Measurements from ENCODE around the gene DHX58. TPM values are rescaled to one million over a fixed set of nuclear protein-coding genes. Genes with fewer than 3 reads are reported as not detected.
"Not testable (repeated sequence)": the region's sequence is repeated elsewhere in the genome, so short reads cannot be mapped to it uniquely, and the experiment has no call there.

The DHX58 gene
- polyA plus RNA-seq (2013, experiment 1 of 4), result 0.57 TPM
- polyA plus RNA-seq (2013, experiment 2 of 4), result 0.41 TPM
- polyA plus RNA-seq (2013, experiment 3 of 4), result 0.91 TPM
- polyA plus RNA-seq (2013, experiment 4 of 4), result 0.65 TPM

GRCh38 chr17:42112552-42113176 lies at the start of gene DHX58:
Gene DHX58 (minus strand): TSS chr17:42112714. CDS start chr17:42111892, 822 bp downstream.
- H3K27me3 ChIP-seq (ENCODE audit: control insufficient read depth, insufficient read depth, low read length, poor library complexity, severe bottlenecking), result no peaks in the 10 kb centered on the region
- no peak within 1 kb of the TSS for H3K27ac ChIP-seq (ENCODE audit: insufficient read depth, low read depth, low read length, poor library complexity, severe bottlenecking)
- no peaks in the 10 kb centered on the region for H3K36me3 ChIP-seq (ENCODE audit: control insufficient read depth, insufficient read depth, low read length)
- no peak within 1 kb of the TSS for H3K4me3 ChIP-seq (ENCODE audit: insufficient read depth, low read depth, low read length)
- WGBS, 2 experiments, result 74 to 79% methylated on average over 10 of the region's 10 CpGs
- no peaks in the 10 kb centered on the region for H3K9me3 ChIP-seq (ENCODE audit: control insufficient read depth, low read length)
- no peaks in the 10 kb centered on the region for H3K4me1 ChIP-seq (ENCODE audit: control insufficient read depth, insufficient read depth, low read length)

- 92 to 97% methylated on average over 6 to 7 of the region's 7 CpGs for WGBS, 2 experiments
- peaks cover 5% of the 10 kb centered on the region for H3K4me1 ChIP-seq (ENCODE audit: control insufficient read depth, insufficient read depth, low read length)
- H3K27me3 ChIP-seq (ENCODE audit: control insufficient read depth, insufficient read depth, low read length, poor library complexity, severe bottlenecking), result no peaks in the 10 kb centered on the region
- H3K36me3 ChIP-seq (ENCODE audit: control insufficient read depth, insufficient read depth, low read length), result no peaks in the 10 kb centered on the region
- H3K4me3 ChIP-seq (ENCODE audit: insufficient read depth, low read depth, low read length), result no peak overlapping the region
- H3K9me3 ChIP-seq (ENCODE audit: control insufficient read depth, low read length), result no peaks in the 10 kb centered on the region
- no peak overlapping the region for H3K27ac ChIP-seq (ENCODE audit: insufficient read depth, low read depth, low read length, poor library complexity, severe bottlenecking)
These were observed 48.0 kb upstream of the DHX58 start for GRCh38 chr17:42160531-42160910.

- Histone ChIP-seq H3K4me1 (ENCODE audit: control insufficient read depth, insufficient read depth, low read length) (peaks cover 5% of the 10 kb centered on the region), H3K9me3 (ENCODE audit: control insufficient read depth, low read length) (no peaks in the 10 kb centered on the region), H3K4me3 (ENCODE audit: insufficient read depth, low read depth, low read length) (no peak overlapping the region), H3K27ac (ENCODE audit: insufficient read depth, low read depth, low read length, poor library complexity, severe bottlenecking) (no peak overlapping the region), H3K36me3 (ENCODE audit: control insufficient read depth, insufficient read depth, low read length) (no peaks in the 10 kb centered on the region), H3K27me3 (ENCODE audit: control insufficient read depth, insufficient read depth, low read length, poor library complexity, severe bottlenecking) (no peaks in the 10 kb centered on the region)
- WGBS, 2 experiments, result 93 to 96% methylated on average over 14 of the region's 14 CpGs
These were observed 47.4 kb upstream of the DHX58 start for GRCh38 chr17:42159796-42160530.

- Histone ChIP-seq H3K4me3 (ENCODE audit: insufficient read depth, low read depth, low read length) (peak overlapping the region; percentile 35), H3K4me1 (ENCODE audit: control insufficient read depth, insufficient read depth, low read length) (peaks cover 21% of the 10 kb centered on the region), H3K27ac (ENCODE audit: insufficient read depth, low read depth, low read length, poor library complexity, severe bottlenecking) (no peak overlapping the region), H3K36me3 (ENCODE audit: control insufficient read depth, insufficient read depth, low read length) (no peaks in the 10 kb centered on the region), H3K9me3 (ENCODE audit: control insufficient read depth, low read length) (no peaks in the 10 kb centered on the region), H3K27me3 (ENCODE audit: control insufficient read depth, insufficient read depth, low read length, poor library complexity, severe bottlenecking) (no peaks in the 10 kb centered on the region)
- 20% methylated on average over 17 of the region's 17 CpGs for WGBS, 2 experiments
These were observed 43.1 kb upstream of the DHX58 start for GRCh38 chr17:42155614-42156045.

GRCh38 chr17:42153919-42154742 lies 41.6 kb upstream of the DHX58 start:
- Histone ChIP-seq H3K27ac (ENCODE audit: insufficient read depth, low read depth, low read length, poor library complexity, severe bottlenecking) (no peak overlapping the region), H3K4me1 (ENCODE audit: control insufficient read depth, insufficient read depth, low read length) (peaks cover 21% of the 10 kb centered on the region), H3K36me3 (ENCODE audit: control insufficient read depth, insufficient read depth, low read length) (no peaks in the 10 kb centered on the region), H3K4me3 (ENCODE audit: insufficient read depth, low read depth, low read length) (peak overlapping the region; percentile 100), H3K27me3 (ENCODE audit: control insufficient read depth, insufficient read depth, low read length, poor library complexity, severe bottlenecking) (no peaks in the 10 kb centered on the region), H3K9me3 (ENCODE audit: control insufficient read depth, low read length) (no peaks in the 10 kb centered on the region)
- 10 to 11% methylated on average over 15 of the region's 15 CpGs for WGBS, 2 experiments

GRCh38 chr17:42146911-42147607 lies 34.5 kb upstream of the DHX58 start:
- 94 to 97% methylated on average over 13 of the region's 13 CpGs for WGBS, 2 experiments

GRCh38 chr17:42143138-42143537 lies 30.6 kb upstream of the DHX58 start:
- H3K36me3 ChIP-seq (ENCODE audit: control insufficient read depth, insufficient read depth, low read length); H3K27me3 ChIP-seq (ENCODE audit: control insufficient read depth, insufficient read depth, low read length, poor library complexity, severe bottlenecking); H3K27ac ChIP-seq (ENCODE audit: insufficient read depth, low read depth, low read length, poor library complexity, severe bottlenecking); H3K4me3 ChIP-seq (ENCODE audit: insufficient read depth, low read depth, low read length); H3K9me3 ChIP-seq (ENCODE audit: control insufficient read depth, low read length): not testable (repeated sequence)
- H3K4me1 ChIP-seq (ENCODE audit: control insufficient read depth, insufficient read depth, low read length), result peaks cover 21% of the 10 kb centered on the region
- 92 to 93% methylated on average over 4 of the region's 4 CpGs for WGBS, 2 experiments

More at GRCh38 chr17:42146911-42147607, 34.5 kb upstream of the DHX58 start:
- no peaks in the 10 kb centered on the region for H3K36me3 ChIP-seq (ENCODE audit: control insufficient read depth, insufficient read depth, low read length)
- H3K9me3 ChIP-seq (ENCODE audit: control insufficient read depth, low read length), result no peaks in the 10 kb centered on the region
- no peaks in the 10 kb centered on the region for H3K27me3 ChIP-seq (ENCODE audit: control insufficient read depth, insufficient read depth, low read length, poor library complexity, severe bottlenecking)
- H3K4me1 ChIP-seq (ENCODE audit: control insufficient read depth, insufficient read depth, low read length), result peaks cover 11% of the 10 kb centered on the region
- no peak overlapping the region for H3K4me3 ChIP-seq (ENCODE audit: insufficient read depth, low read depth, low read length)
- no peak overlapping the region for H3K27ac ChIP-seq (ENCODE audit: insufficient read depth, low read depth, low read length, poor library complexity, severe bottlenecking)

GRCh38 chr17:42142371-42142896 lies 29.9 kb upstream of the DHX58 start:
- Histone ChIP-seq H3K27ac (ENCODE audit: insufficient read depth, low read depth, low read length, poor library complexity, severe bottlenecking) (peak overlapping the region; percentile 44), H3K9me3 (ENCODE audit: control insufficient read depth, low read length) (no peaks in the 10 kb centered on the region), H3K4me3 (ENCODE audit: insufficient read depth, low read depth, low read length) (no peak overlapping the region), H3K4me1 (ENCODE audit: control insufficient read depth, insufficient read depth, low read length) (peaks cover 21% of the 10 kb centered on the region), H3K36me3 (ENCODE audit: control insufficient read depth, insufficient read depth, low read length) (no peaks in the 10 kb centered on the region), H3K27me3 (ENCODE audit: control insufficient read depth, insufficient read depth, low read length, poor library complexity, severe bottlenecking) (no peaks in the 10 kb centered on the region)
- 80 to 83% methylated on average over 7 of the region's 7 CpGs for WGBS, 2 experiments

- 95 to 97% methylated on average over 8 of the region's 8 CpGs for WGBS, 2 experiments
- H3K4me3 ChIP-seq (ENCODE audit: insufficient read depth, low read depth, low read length), result no peak overlapping the region
- H3K27me3 ChIP-seq (ENCODE audit: control insufficient read depth, insufficient read depth, low read length, poor library complexity, severe bottlenecking), result no peaks in the 10 kb centered on the region
- H3K27ac ChIP-seq (ENCODE audit: insufficient read depth, low read depth, low read length, poor library complexity, severe bottlenecking), result peak overlapping the region; percentile 26
- no peaks in the 10 kb centered on the region for H3K36me3 ChIP-seq (ENCODE audit: control insufficient read depth, insufficient read depth, low read length)
- H3K9me3 ChIP-seq (ENCODE audit: control insufficient read depth, low read length), result no peaks in the 10 kb centered on the region
- H3K4me1 ChIP-seq (ENCODE audit: control insufficient read depth, insufficient read depth, low read length), result peaks cover 21% of the 10 kb centered on the region
These were observed 28.9 kb upstream of the DHX58 start for GRCh38 chr17:42141382-42141781.
